Measurements from ENCODE around the gene KRT78. TPM values are rescaled to one million over a fixed set of nuclear protein-coding genes. Genes with fewer than 3 reads are reported as not detected.

KRT78 gene
- total and polyA plus RNA-seq, 2 donors (not counting 1 experiment from before 2014, with no cell fraction given): not detected

DNA sequence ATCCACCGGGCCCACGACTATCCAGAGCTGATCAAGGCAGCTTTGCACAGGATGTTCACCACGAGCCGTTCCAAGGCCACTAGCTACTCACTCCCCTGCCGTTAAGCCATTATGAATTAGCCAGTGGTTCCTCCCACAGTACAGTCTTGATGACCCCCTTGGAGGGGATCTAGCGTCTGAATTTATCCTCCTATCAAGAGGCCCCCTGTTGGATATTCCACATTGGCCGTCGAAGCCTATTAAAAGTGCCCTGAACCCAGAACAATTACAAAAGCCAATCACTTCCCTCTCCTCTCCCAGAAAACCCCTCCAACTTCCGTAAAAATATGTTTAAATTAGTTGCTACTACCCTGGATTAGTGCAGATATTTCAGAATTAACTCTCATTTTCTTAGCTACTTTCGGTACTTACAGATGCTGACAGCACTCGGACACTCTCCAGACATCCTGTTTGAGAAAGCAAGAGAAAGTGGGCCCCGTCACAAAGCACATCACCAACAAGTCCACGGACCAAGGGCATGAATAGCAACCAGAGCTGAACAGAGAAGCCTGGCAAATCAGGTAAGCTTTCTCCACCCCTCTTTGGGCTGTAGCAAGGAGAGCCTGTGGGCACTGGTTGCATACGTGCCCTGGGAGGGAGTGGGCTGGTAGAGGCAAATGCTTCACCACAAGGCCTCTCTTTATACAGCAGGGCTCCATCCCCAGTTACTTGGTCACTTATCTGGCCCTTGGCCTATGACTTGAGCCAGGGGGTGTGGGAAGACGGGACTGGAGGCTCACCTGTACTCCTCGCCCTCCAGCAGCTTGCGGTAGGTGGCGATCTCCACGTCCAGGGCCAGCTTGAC lies 58.1 kb downstream of the KRT78 start:
- Histone ChIP-seq H3K27ac (ENCODE audit: low read length in 2 of 2) (no peak overlapping the region), H3K4me2 (replicated peaks; ENCODE audit: low read depth, low read length, poor library complexity, severe bottlenecking) (no peak overlapping the region), H2AFZ (ENCODE audit: insufficient read depth, low read depth, low read length, poor library complexity, severe bottlenecking) (no peak overlapping the region), H3K4me3 (ENCODE audit: control extremely low read depth in 1 of 5, extremely low read depth in 1 of 5, insufficient read depth in 1 of 5, low read depth in 2 of 5, low read length in 4 of 5) (no peak overlapping the region), H3K27me3 (replicated peaks in 1 of 4; ENCODE audit: control extremely low read depth in 1 of 4, control insufficient read depth in 3 of 4, insufficient read depth in 4 of 4, low read length in 3 of 4) (peaks cover 0 to 13% (median 4%) of the 10 kb centered on the region in 4 experiments), H3K9me3 (ENCODE audit: control extremely low read depth in 1 of 3, control insufficient read depth in 2 of 3, insufficient read depth in 1 of 3, low read length in 2 of 3) (peaks cover 0 to 5% (median 0%) of the 10 kb centered on the region in 3 donors), H3K79me2 (ENCODE audit: control insufficient read depth, insufficient read depth, low read length) (no peaks in the 10 kb centered on the region), H4K20me1 (ENCODE audit: control insufficient read depth, insufficient read depth, low read length, poor library complexity, severe bottlenecking) (no peaks in the 10 kb centered on the region), H3K4me1 (ENCODE audit: control insufficient read depth in 2 of 2, insufficient read depth in 2 of 2, low read length in 2 of 2) (no peaks in the 10 kb centered on the region), H3K36me3 (replicated peaks in 1 of 2; ENCODE audit: control extremely low read depth in 1 of 2, control insufficient read depth in 1 of 2, extremely low read depth in 1 of 2, insufficient read depth in 2 of 2, low read length in 1 of 2) (no peaks in the 10 kb centered on the region), H3K9ac (ENCODE audit: low read length) (no peak overlapping the region)
- H3K9me3 Mint-ChIP-seq (ENCODE audit: insufficient read depth): no peaks in the 10 kb centered on the region
- DNase-seq (no peak), ATAC-seq (ENCODE audit: low read depth) (no peak)
- intact Hi-C loops (cut with micrococcal nuclease): no loop called here
- no peaks in the 10 kb centered on the region for H3K4me1 Mint-ChIP-seq
- no peak overlapping the region for H3K4me3 Mint-ChIP-seq
- TF ChIP-seq, protein P1, sequence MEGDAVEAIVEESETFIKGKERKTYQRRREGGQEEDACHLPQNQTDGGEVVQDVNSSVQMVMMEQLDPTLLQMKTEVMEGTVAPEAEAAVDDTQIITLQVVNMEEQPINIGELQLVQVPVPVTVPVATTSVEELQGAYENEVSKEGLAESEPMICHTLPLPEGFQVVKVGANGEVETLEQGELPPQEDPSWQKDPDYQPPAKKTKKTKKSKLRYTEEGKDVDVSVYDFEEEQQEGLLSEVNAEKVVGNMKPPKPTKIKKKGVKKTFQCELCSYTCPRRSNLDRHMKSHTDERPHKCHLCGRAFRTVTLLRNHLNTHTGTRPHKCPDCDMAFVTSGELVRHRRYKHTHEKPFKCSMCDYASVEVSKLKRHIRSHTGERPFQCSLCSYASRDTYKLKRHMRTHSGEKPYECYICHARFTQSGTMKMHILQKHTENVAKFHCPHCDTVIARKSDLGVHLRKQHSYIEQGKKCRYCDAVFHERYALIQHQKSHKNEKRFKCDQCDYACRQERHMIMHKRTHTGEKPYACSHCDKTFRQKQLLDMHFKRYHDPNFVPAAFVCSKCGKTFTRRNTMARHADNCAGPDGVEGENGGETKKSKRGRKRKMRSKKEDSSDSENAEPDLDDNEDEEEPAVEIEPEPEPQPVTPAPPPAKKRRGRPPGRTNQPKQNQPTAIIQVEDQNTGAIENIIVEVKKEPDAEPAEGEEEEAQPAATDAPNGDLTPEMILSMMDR (IDR thresholded peaks at IDR 0.05): no peak
- TF ChIP-seq EZH2 (IDR thresholded peaks at IDR 0.05; ENCODE audit: borderline replicate concordance, insufficient read depth, low read depth, low read length, poor library complexity, severe bottlenecking): no peak
- H3K27ac Mint-ChIP-seq: no peak overlapping the region
- POLR2A ChIA-PET: no interaction called here
- peaks cover 39% of the 10 kb centered on the region for H3K27me3 Mint-ChIP-seq
- WGBS (ENCODE audit: insufficient coverage): 70% methylated on average over 15 of the region's 19 CpGs
- CTCF ChIA-PET: no interaction called here
